ENCODE results near the gene ATP6V0A1.
A peak's percentile ranks its signal among the peaks of the same experiment; 100 is the strongest.

The ATP6V0A1 gene

GRCh38 chr17:42562388-42563142, 103.9 kb downstream of the ATP6V0A1 start:
- DNase-seq (ENCODE audit: low read depth) = no peak

- DNase-seq (ENCODE audit: low read depth) = no peak
These were observed 104.4 kb downstream of the ATP6V0A1 start for GRCh38 chr17:42563143-42563509.

GRCh38 chr17:42563543-42563942, 104.9 kb downstream of the ATP6V0A1 start:
- no peak for DNase-seq (ENCODE audit: low read depth)

- DNase-seq (ENCODE audit: low read depth) = no peak
These were observed 105.3 kb downstream of the ATP6V0A1 start for GRCh38 chr17:42563950-42564349.

GRCh38 chr17:42564815-42565522, 106.3 kb downstream of the ATP6V0A1 start:
- no peak for DNase-seq (ENCODE audit: low read depth)

GRCh38 chr17:42565523-42566214, 107.0 kb downstream of the ATP6V0A1 start:
- DNase-seq (ENCODE audit: low read depth) = no peak

GRCh38 chr17:42566215-42566882, 107.7 kb downstream of the ATP6V0A1 start:
- DNase-seq (ENCODE audit: low read depth) = no peak

GRCh38 chr17:42566883-42567573, 108.3 kb downstream of the ATP6V0A1 start, which contains the start of gene MLX:
MLX (plus strand) TSS chr17:42567100; CDS start chr17:42567125, 25 bp downstream.
- DNase-seq (ENCODE audit: low read depth) = peak; percentile 85

- DNase-seq (ENCODE audit: low read depth) = no peak
These were observed 109.8 kb downstream of the ATP6V0A1 start for GRCh38 chr17:42568341-42569111.

GRCh38 chr17:42571435-42572225, 113.0 kb downstream of the ATP6V0A1 start:
- DNase-seq (ENCODE audit: low read depth) = no peak
